Measurements from ENCODE around the gene CD55.

The CD55 gene

GRCh38 chr1:207336559-207337467 lies 15.3 kb downstream of the CD55 start:
- no peak for TF ChIP-seq EZH2phosphoT487 (IDR thresholded peaks at IDR 0.05; ENCODE audit: low read length)
- TF ChIP-seq CTCF (IDR thresholded peaks at IDR 0.05; ENCODE audit: low read length) = no peak
- no peak for TF ChIP-seq EZH2 (optimal IDR thresholded peaks at IDR 0.05; ENCODE audit: low read depth, low read length)
- no peak overlapping the region for H3K9ac ChIP-seq (ENCODE audit: low read length)
- no peak overlapping the region for H2AFZ ChIP-seq (ENCODE audit: low read length)
- H4K20me1 ChIP-seq (ENCODE audit: insufficient read depth, low read length) = no peaks in the 10 kb centered on the region
- peak overlapping the region; percentile 35; the same call in 1 of the 2 replicates for H3K27ac ChIP-seq (ENCODE audit: low read length)
- H3K4me3 ChIP-seq (ENCODE audit: low read length) = no peak overlapping the region
- no peak for DNase-seq
- no peaks in the 10 kb centered on the region for H3K79me2 ChIP-seq (ENCODE audit: low read length)
- H3F3A ChIP-seq (ENCODE audit: insufficient read depth, low read length) = peaks cover 13% of the 10 kb centered on the region
- H3K9me3 ChIP-seq (replicated peaks; ENCODE audit: insufficient read depth, low read length) = no peaks in the 10 kb centered on the region
- H3K4me1 ChIP-seq (ENCODE audit: low read length) = peaks cover 37% of the 10 kb centered on the region
- no peaks in the 10 kb centered on the region for H3K9me2 ChIP-seq (replicated peaks; ENCODE audit: insufficient read depth, low read length)
- peak overlapping the region; percentile 21; the same call in 1 of the 2 replicates for H3K4me2 ChIP-seq (ENCODE audit: low read depth, low read length)
- H3K36me3 ChIP-seq (replicated peaks; ENCODE audit: insufficient read depth, low read length) = no peaks in the 10 kb centered on the region
- H3K27me3 ChIP-seq (replicated peaks; ENCODE audit: insufficient read depth, low read length) = no peaks in the 10 kb centered on the region

GRCh38 chr1:207342332-207342731 lies 20.9 kb downstream of the CD55 start:
- DNase-seq = no peak
- no peaks in the 10 kb centered on the region for H3K79me2 ChIP-seq (ENCODE audit: low read length)
- H3K9me3 ChIP-seq (replicated peaks; ENCODE audit: insufficient read depth, low read length) = no peaks in the 10 kb centered on the region
- peaks cover 3% of the 10 kb centered on the region for H3K4me1 ChIP-seq (ENCODE audit: low read length)
- no peak overlapping the region for H3K4me3 ChIP-seq (ENCODE audit: low read length)
- no peaks in the 10 kb centered on the region for H3K36me3 ChIP-seq (replicated peaks; ENCODE audit: insufficient read depth, low read length)
- H3K9ac ChIP-seq (ENCODE audit: low read length) = no peak overlapping the region
- H2AFZ ChIP-seq (ENCODE audit: low read length) = no peak overlapping the region
- H4K20me1 ChIP-seq (ENCODE audit: insufficient read depth, low read length) = no peaks in the 10 kb centered on the region
- no peak overlapping the region for H3K4me2 ChIP-seq (ENCODE audit: low read depth, low read length)
- no peak overlapping the region for H3K27ac ChIP-seq (ENCODE audit: low read length)
- H3K9me2 ChIP-seq (replicated peaks; ENCODE audit: insufficient read depth, low read length) = no peaks in the 10 kb centered on the region
- no peaks in the 10 kb centered on the region for H3F3A ChIP-seq (ENCODE audit: insufficient read depth, low read length)
- H3K27me3 ChIP-seq (replicated peaks; ENCODE audit: insufficient read depth, low read length) = no peaks in the 10 kb centered on the region
- no peak for TF ChIP-seq EZH2 (optimal IDR thresholded peaks at IDR 0.05; ENCODE audit: low read depth, low read length)
- no peak for TF ChIP-seq CTCF (IDR thresholded peaks at IDR 0.05; ENCODE audit: low read length)
- TF ChIP-seq EZH2phosphoT487 (IDR thresholded peaks at IDR 0.05; ENCODE audit: low read length) = no peak

DNA sequence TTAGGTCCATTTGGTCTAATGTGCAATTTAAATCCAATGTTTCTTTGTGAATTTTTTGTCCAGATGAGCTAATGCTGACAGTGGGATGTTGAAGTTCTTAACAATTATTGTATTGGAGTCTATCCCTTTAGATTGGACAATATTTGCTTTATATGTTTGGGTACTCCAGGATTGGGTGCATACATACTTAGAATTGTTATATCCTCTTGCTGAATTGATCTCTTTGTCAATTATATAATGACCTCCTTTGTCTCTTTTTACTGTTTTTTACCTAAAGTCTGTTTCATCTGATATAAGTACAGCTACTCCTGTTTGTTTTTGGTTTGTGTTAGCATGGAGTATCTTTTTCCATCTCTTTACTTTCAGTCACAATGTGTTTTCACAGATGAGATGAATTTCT lies 22.2 kb downstream of the CD55 start:
- no peaks in the 10 kb centered on the region for H3K9me3 ChIP-seq (replicated peaks; ENCODE audit: insufficient read depth, low read length)
- H3K9ac ChIP-seq (ENCODE audit: low read length) = no peak overlapping the region
- no peaks in the 10 kb centered on the region for H3K79me2 ChIP-seq (ENCODE audit: low read length)
- H3K9me2 ChIP-seq (replicated peaks; ENCODE audit: insufficient read depth, low read length) = no peaks in the 10 kb centered on the region
- no peaks in the 10 kb centered on the region for H4K20me1 ChIP-seq (ENCODE audit: insufficient read depth, low read length)
- TF ChIP-seq EZH2phosphoT487 (IDR thresholded peaks at IDR 0.05; ENCODE audit: low read length) (no peak), EZH2 (optimal IDR thresholded peaks at IDR 0.05; ENCODE audit: low read depth, low read length) (no peak), CTCF (IDR thresholded peaks at IDR 0.05; ENCODE audit: low read length) (no peak)
- no peaks in the 10 kb centered on the region for H3K4me1 ChIP-seq (ENCODE audit: low read length)
- no peak overlapping the region for H2AFZ ChIP-seq (ENCODE audit: low read length)
- no peak overlapping the region for H3K4me2 ChIP-seq (ENCODE audit: low read depth, low read length)
- H3F3A ChIP-seq (ENCODE audit: insufficient read depth, low read length) = no peaks in the 10 kb centered on the region
- no peak for DNase-seq
- H3K36me3 ChIP-seq (replicated peaks; ENCODE audit: insufficient read depth, low read length) = no peaks in the 10 kb centered on the region
- H3K4me3 ChIP-seq (ENCODE audit: low read length) = no peak overlapping the region
- H3K27me3 ChIP-seq (replicated peaks; ENCODE audit: insufficient read depth, low read length) = no peaks in the 10 kb centered on the region
- H3K27ac ChIP-seq (ENCODE audit: low read length) = no peak overlapping the region
